ENCODE measurements around the gene CANT1. TPM values are rescaled to one million over a fixed set of nuclear protein-coding genes. Genes with fewer than 3 reads are reported as not detected.

The CANT1 gene
- total RNA-seq, 1 experiment from 2014 or later: 81.9 TPM

GRCh38 chr17:78995761-78996451 lies 13.7 kb downstream of the CANT1 start:
- no peak for DNase-seq (ENCODE audit: low read depth)

GRCh38 chr17:78995022-78995760 lies 14.4 kb downstream of the CANT1 start:
- no peak for DNase-seq (ENCODE audit: low read depth)

- no peak for DNase-seq (ENCODE audit: low read depth)
Measured at GRCh38 chr17:78993981-78994671, 15.4 kb downstream of the CANT1 start.

- DNase-seq (ENCODE audit: low read depth): peak; percentile 53
Measured at GRCh38 chr17:78993241-78993956, 16.2 kb downstream of the CANT1 start.

- no peak for DNase-seq (ENCODE audit: low read depth)
Measured at GRCh38 chr17:78992542-78993212, 16.9 kb downstream of the CANT1 start.

GRCh38 chr17:78991906-78992532 lies 17.5 kb downstream of the CANT1 start:
- DNase-seq (ENCODE audit: low read depth): no peak

GRCh38 chr17:78991017-78991738 lies 18.4 kb downstream of the CANT1 start:
- no peak for DNase-seq (ENCODE audit: low read depth)

- no peak for DNase-seq (ENCODE audit: low read depth)
Measured at GRCh38 chr17:78990349-78991016, 19.1 kb downstream of the CANT1 start.

GRCh38 chr17:78988152-78988551 lies 21.4 kb downstream of the CANT1 start:
- no peak for DNase-seq (ENCODE audit: low read depth)

- DNase-seq (ENCODE audit: low read depth): peak; percentile 63
Measured at GRCh38 chr17:78986649-78987328, 22.8 kb downstream of the CANT1 start.

GRCh38 chr17:78986048-78986648 lies 23.4 kb downstream of the CANT1 start:
- DNase-seq (ENCODE audit: low read depth): no peak

- no peak for DNase-seq (ENCODE audit: low read depth)
Measured at GRCh38 chr17:78985395-78985794, 24.2 kb downstream of the CANT1 start.

GRCh38 chr17:78981010-78981888 lies 28.3 kb downstream of the CANT1 start:
- no peak for DNase-seq (ENCODE audit: low read depth)

GRCh38 chr17:78980624-78980972 lies 29.0 kb downstream of the CANT1 start:
- no peak for DNase-seq (ENCODE audit: low read depth)

- peak; percentile 91 for DNase-seq (ENCODE audit: low read depth)
Measured at GRCh38 chr17:78979780-78980623, 29.6 kb downstream of the CANT1 start, which contains the start of gene LGALS3BP. Gene LGALS3BP, minus strand, starts transcription at chr17:78979923. Its CDS starts 2,732 bp downstream, at chr17:78977191.

All from Daoy (cell line).